Right ventricle myocardium inferior (tissue), 1 donor: ENCODE data around the gene PILRA. TPM values are rescaled to one million over a fixed set of nuclear protein-coding genes. Genes with fewer than 3 reads are reported as not detected.
A peak's percentile ranks its signal among the peaks of the same experiment; 100 is the strongest.

Experiments
- ATAC-seq: fragments of 200-7000 bp; cut with Tn5 transposase; one replicate; pipeline ENCODE4 v1.9.1; 2020; ENCODE audit warnings: mild to moderate bottlenecking, moderate library complexity
- DNase-seq: peaks from one replicate; pipeline ENCODE4 v3.0.0; 2021; ENCODE audit errors: missing footprints
- intact Hi-C: fragments of 100-400 bp; cut with DNase I; formaldehyde crosslinking; loops from one replicate; pipeline ENCODE4 v1.11.0; 2022
- total RNA-seq: library from RNA; stranded (reverse); fragmentation: NEBNext Ultra II Directional; extraction: Animal tissue kit (Norgen Biotek cat#: 25700); gene quantifications from one replicate; pipeline ENCODE4 v1.2.1, GENCODE V29; 2021
- donor health status: DM: no; HTN: yes; CAD: no; lungs with severe emphysema.

The PILRA gene
- total RNA-seq, 1 donor from 2014 or later, result 3.8 TPM

- intact Hi-C loops, result no loop called here
Measured at GRCh38 chr7:100397315-100398081, 24.2 kb downstream of the PILRA start.

GRCh38 chr7:100398239-100398638 lies 25.0 kb downstream of the PILRA start:
- intact Hi-C loops, result no loop called here
- no peak for ATAC-seq

More at GRCh38 chr7:100397315-100398081, 24.2 kb downstream of the PILRA start:
- ATAC-seq (peak; percentile 23), DNase-seq (no peak)

GRCh38 chr7:100400041-100400440 lies 26.8 kb downstream of the PILRA start:
- ATAC-seq, result no peak
- intact Hi-C loops, result no loop called here
- no peak for DNase-seq

More at GRCh38 chr7:100398239-100398638, 25.0 kb downstream of the PILRA start:
- DNase-seq, result no peak

- ATAC-seq, result no peak
- intact Hi-C loops, result no loop called here
- no peak for DNase-seq
Measured at GRCh38 chr7:100400656-100401055, 27.4 kb downstream of the PILRA start.

GRCh38 chr7:100401811-100402210 lies 28.5 kb downstream of the PILRA start:
- intact Hi-C loops, result no loop called here
- no peak for DNase-seq
- no peak for ATAC-seq

- ATAC-seq (no peak), DNase-seq (no peak)
- intact Hi-C loops, result no loop called here
Measured at GRCh38 chr7:100402241-100402640, 29.0 kb downstream of the PILRA start.

- intact Hi-C loops, result no loop called here
- ATAC-seq (no peak), DNase-seq (no peak)
Measured at GRCh38 chr7:100406767-100407166, 33.5 kb downstream of the PILRA start.

GRCh38 chr7:100407285-100408180 lies 34.2 kb downstream of the PILRA start:
- intact Hi-C loops, result no loop called here
- ATAC-seq (peak; percentile 72), DNase-seq (no peak)

GRCh38 chr7:100411101-100411500 lies 37.8 kb downstream of the PILRA start:
- no peak for DNase-seq
- intact Hi-C loops, result no loop called here
- ATAC-seq, result no peak

GRCh38 chr7:100413346-100413745 lies 40.1 kb downstream of the PILRA start:
- ATAC-seq, result no peak
- DNase-seq, result no peak
- intact Hi-C loops, result no loop called here

- intact Hi-C loops, result no loop called here
- ATAC-seq (no peak), DNase-seq (no peak)
Measured at GRCh38 chr7:100413889-100414288, 40.6 kb downstream of the PILRA start.

- no peak for DNase-seq
- intact Hi-C loops, result no loop called here
- no peak for ATAC-seq
Measured at GRCh38 chr7:100415448-100415847, 42.2 kb downstream of the PILRA start.

GRCh38 chr7:100418930-100419659 lies 45.8 kb downstream of the PILRA start:
- intact Hi-C loops, result no loop called here
- ATAC-seq (no peak), DNase-seq (no peak)

- intact Hi-C loops, result no loop called here
Measured at GRCh38 chr7:100419660-100420226, 46.5 kb downstream of the PILRA start.

GRCh38 chr7:100423315-100423714 lies 50.0 kb downstream of the PILRA start:
- ATAC-seq, result no peak
- intact Hi-C loops, result no loop called here

More at GRCh38 chr7:100419660-100420226, 46.5 kb downstream of the PILRA start:
- DNase-seq (no peak), ATAC-seq (no peak)

GRCh38 chr7:100425347-100425746 lies 52.1 kb downstream of the PILRA start:
- DNase-seq (no peak), ATAC-seq (no peak)
- intact Hi-C loops, result no loop called here

More at GRCh38 chr7:100423315-100423714, 50.0 kb downstream of the PILRA start:
- no peak for DNase-seq

- no peak for ATAC-seq
- no peak for DNase-seq
- intact Hi-C loops, result no loop called here
Measured at GRCh38 chr7:100426516-100426915, 53.2 kb downstream of the PILRA start.

GRCh38 chr7:100427762-100428198 lies 54.5 kb downstream of the PILRA start:
- no peak for ATAC-seq
- intact Hi-C loops, result no loop called here
- DNase-seq, result no peak
